Dendritic cell treated with granulocyte-macrophage colony-stimulating factor and Interleukin-4, amounts not matched to agents 40 ng/mL and 50 ng/mL, for 4 days (primary cell): ENCODE data around the gene B3GAT1.

Experiments
- H3K27ac Mint-ChIP-seq: one replicate; pipeline ENCODE4 v1.8.0; 2022; ENCODE audit warnings: mild to moderate bottlenecking, mixed read lengths
- H3K27me3 Mint-ChIP-seq: one replicate; pipeline ENCODE4 v1.8.0; 2022; ENCODE audit warnings: mild to moderate bottlenecking, mixed read lengths
- H3K36me3 Mint-ChIP-seq: one replicate; pipeline ENCODE4 v1.8.0; 2022; ENCODE audit warnings: low read depth, mixed read lengths
- H3K4me1 Mint-ChIP-seq: one replicate; pipeline ENCODE4 v1.8.0; 2022; ENCODE audit warnings: low read depth, mixed read lengths
- H3K4me3 Mint-ChIP-seq: one replicate; pipeline ENCODE4 v1.8.0; 2022; ENCODE audit warnings: mild to moderate bottlenecking, moderate library complexity, mixed read lengths
- H3K9me3 Mint-ChIP-seq: one replicate; pipeline ENCODE4 v1.8.0; 2022; ENCODE audit warnings: mixed read lengths
- intact Hi-C: fragments of 100-400 bp; cut with micrococcal nuclease; formaldehyde crosslinking; loops from one replicate; pipeline ENCODE4 v1.15.0; 2022

The B3GAT1 gene

GRCh38 chr11:134433251-134433650 lies 21.2 kb upstream of the B3GAT1 start:
- Mint-ChIP-seq H3K27ac (no peak overlapping the region), H3K9me3 (no peaks in the 10 kb centered on the region)

GRCh38 chr11:134432776-134433175 lies 20.7 kb upstream of the B3GAT1 start:
- Mint-ChIP-seq H3K27me3 (no peaks in the 10 kb centered on the region), H3K9me3 (no peaks in the 10 kb centered on the region), H3K36me3 (no peaks in the 10 kb centered on the region), H3K4me3 (no peak overlapping the region), H3K4me1 (no peaks in the 10 kb centered on the region), H3K27ac (no peak overlapping the region)
- intact Hi-C loops = no loop called here

More at GRCh38 chr11:134433251-134433650, 21.2 kb upstream of the B3GAT1 start:
- intact Hi-C loops = no loop called here
- H3K27me3 Mint-ChIP-seq = no peaks in the 10 kb centered on the region
- H3K4me1 Mint-ChIP-seq = no peaks in the 10 kb centered on the region
- no peaks in the 10 kb centered on the region for H3K36me3 Mint-ChIP-seq
- H3K4me3 Mint-ChIP-seq = no peak overlapping the region

GRCh38 chr11:134429106-134429505 lies 17.1 kb upstream of the B3GAT1 start:
- no peak overlapping the region for H3K4me3 Mint-ChIP-seq
- no peaks in the 10 kb centered on the region for H3K36me3 Mint-ChIP-seq
- H3K27ac Mint-ChIP-seq = no peak overlapping the region
- H3K27me3 Mint-ChIP-seq = no peaks in the 10 kb centered on the region
- no peaks in the 10 kb centered on the region for H3K4me1 Mint-ChIP-seq
- intact Hi-C loops = no loop called here
- H3K9me3 Mint-ChIP-seq = no peaks in the 10 kb centered on the region

GRCh38 chr11:134425816-134426536 lies 13.9 kb upstream of the B3GAT1 start:
- Mint-ChIP-seq H3K4me1 (no peaks in the 10 kb centered on the region), H3K36me3 (no peaks in the 10 kb centered on the region), H3K9me3 (no peaks in the 10 kb centered on the region), H3K27ac (no peak overlapping the region), H3K27me3 (no peaks in the 10 kb centered on the region), H3K4me3 (no peak overlapping the region)
- intact Hi-C loops = no loop called here

- Mint-ChIP-seq H3K9me3 (no peaks in the 10 kb centered on the region), H3K27ac (no peak overlapping the region), H3K27me3 (peaks cover 1% of the 10 kb centered on the region), H3K4me3 (no peak overlapping the region), H3K4me1 (no peaks in the 10 kb centered on the region), H3K36me3 (no peaks in the 10 kb centered on the region)
- intact Hi-C loops = no loop called here
Measured at GRCh38 chr11:134425413-134425812, 13.4 kb upstream of the B3GAT1 start.

- H3K36me3 Mint-ChIP-seq = no peaks in the 10 kb centered on the region
- H3K27me3 Mint-ChIP-seq = peaks cover 3% of the 10 kb centered on the region
- H3K4me3 Mint-ChIP-seq = no peak overlapping the region
- no peak overlapping the region for H3K27ac Mint-ChIP-seq
- H3K4me1 Mint-ChIP-seq = no peaks in the 10 kb centered on the region
- H3K9me3 Mint-ChIP-seq = no peaks in the 10 kb centered on the region
- intact Hi-C loops = no loop called here
Measured at GRCh38 chr11:134423106-134423505, 11.1 kb upstream of the B3GAT1 start.

- H3K9me3 Mint-ChIP-seq = no peaks in the 10 kb centered on the region
- no peaks in the 10 kb centered on the region for H3K4me1 Mint-ChIP-seq
- intact Hi-C loops = no loop called here
- no peak overlapping the region for H3K4me3 Mint-ChIP-seq
- H3K36me3 Mint-ChIP-seq = no peaks in the 10 kb centered on the region
- peaks cover 30% of the 10 kb centered on the region for H3K27me3 Mint-ChIP-seq
- no peak overlapping the region for H3K27ac Mint-ChIP-seq
Measured at GRCh38 chr11:134417871-134418840, 6.1 kb upstream of the B3GAT1 start.

GRCh38 chr11:134416726-134417125 lies 4.7 kb upstream of the B3GAT1 start:
- H3K4me1 Mint-ChIP-seq = no peaks in the 10 kb centered on the region
- H3K27ac Mint-ChIP-seq = no peak overlapping the region
- peaks cover 35% of the 10 kb centered on the region for H3K27me3 Mint-ChIP-seq
- H3K4me3 Mint-ChIP-seq = no peak overlapping the region
- no peaks in the 10 kb centered on the region for H3K9me3 Mint-ChIP-seq
- H3K36me3 Mint-ChIP-seq = no peaks in the 10 kb centered on the region
- intact Hi-C loops = no loop called here

GRCh38 chr11:134414766-134415765 lies 3.0 kb upstream of the B3GAT1 start:
- H3K9me3 Mint-ChIP-seq = no peaks in the 10 kb centered on the region
- no peak overlapping the region for H3K4me3 Mint-ChIP-seq
- no peaks in the 10 kb centered on the region for H3K36me3 Mint-ChIP-seq
- no peaks in the 10 kb centered on the region for H3K4me1 Mint-ChIP-seq
- peaks cover 49% of the 10 kb centered on the region for H3K27me3 Mint-ChIP-seq
- no peak overlapping the region for H3K27ac Mint-ChIP-seq
- intact Hi-C loops = no loop called here

GRCh38 chr11:134413826-134414731 lies 2.0 kb upstream of the B3GAT1 start:
- Mint-ChIP-seq H3K36me3 (no peaks in the 10 kb centered on the region), H3K4me3 (no peak overlapping the region), H3K9me3 (no peaks in the 10 kb centered on the region), H3K27ac (no peak overlapping the region), H3K4me1 (no peaks in the 10 kb centered on the region), H3K27me3 (peaks cover 59% of the 10 kb centered on the region)
- intact Hi-C loops = no loop called here

- Mint-ChIP-seq H3K4me1 (no peaks in the 10 kb centered on the region), H3K36me3 (no peaks in the 10 kb centered on the region), H3K27ac (no peak overlapping the region), H3K9me3 (no peaks in the 10 kb centered on the region), H3K27me3 (peaks cover 57% of the 10 kb centered on the region), H3K4me3 (no peak overlapping the region)
- intact Hi-C loops = no loop called here
Measured at GRCh38 chr11:134413043-134413825, 1.2 kb upstream of the B3GAT1 start.

- intact Hi-C loops = no loop called here
- peaks cover 52% of the 10 kb centered on the region for H3K27me3 Mint-ChIP-seq
- no peak overlapping the region for H3K27ac Mint-ChIP-seq
- H3K9me3 Mint-ChIP-seq = no peaks in the 10 kb centered on the region
- no peaks in the 10 kb centered on the region for H3K36me3 Mint-ChIP-seq
- no peak overlapping the region for H3K4me3 Mint-ChIP-seq
- no peaks in the 10 kb centered on the region for H3K4me1 Mint-ChIP-seq
Measured at GRCh38 chr11:134410766-134411165, 1.3 kb downstream of the B3GAT1 start.
